Measurements from ENCODE around the gene TGFB3.

The TGFB3 gene

GRCh38 chr14:75986439-75986765 is 4.6 kb upstream of the TGFB3 start:
- no peak for DNase-seq (ENCODE audit: low read depth)

GRCh38 chr14:75985618-75986438 is 4.0 kb upstream of the TGFB3 start, which contains the start of gene IFT43:
IFT43 (plus strand) TSS chr14:75985763; CDS start chr14:75985787, 24 bp downstream.
- DNase-seq (ENCODE audit: low read depth): peak; percentile 84

GRCh38 chr14:75984674-75985073 is 2.9 kb upstream of the TGFB3 start:
- DNase-seq (ENCODE audit: low read depth): no peak

- DNase-seq (ENCODE audit: low read depth): no peak
Measured at GRCh38 chr14:75983019-75983358, 1.2 kb upstream of the TGFB3 start.

- peak; percentile 62 for DNase-seq (ENCODE audit: low read depth)
Measured at GRCh38 chr14:75982266-75983018, 647 bp upstream of the TGFB3 start.

GRCh38 chr14:75980856-75981255 is 939 bp downstream of the TGFB3 start:
- no peak for DNase-seq (ENCODE audit: low read depth)

- no peak for DNase-seq (ENCODE audit: low read depth)
Measured at GRCh38 chr14:75979648-75980565, 1.9 kb downstream of the TGFB3 start.

- DNase-seq (ENCODE audit: low read depth): no peak
Measured at GRCh38 chr14:75979071-75979571, 2.7 kb downstream of the TGFB3 start.

GRCh38 chr14:75978249-75978731 is 3.5 kb downstream of the TGFB3 start:
- no peak for DNase-seq (ENCODE audit: low read depth)

GRCh38 chr14:75977582-75977943 is 4.2 kb downstream of the TGFB3 start:
- no peak for DNase-seq (ENCODE audit: low read depth)

- DNase-seq (ENCODE audit: low read depth): no peak
Measured at GRCh38 chr14:75976826-75977581, 4.8 kb downstream of the TGFB3 start.

- DNase-seq (ENCODE audit: low read depth): no peak
Measured at GRCh38 chr14:75972801-75973421, 8.9 kb downstream of the TGFB3 start.

- DNase-seq (ENCODE audit: low read depth): no peak
Measured at GRCh38 chr14:75971509-75971908, 10.3 kb downstream of the TGFB3 start.

GRCh38 chr14:75970989-75971388 is 10.8 kb downstream of the TGFB3 start:
- no peak for DNase-seq (ENCODE audit: low read depth)

- DNase-seq (ENCODE audit: low read depth): no peak
Measured at GRCh38 chr14:75969891-75970290, 11.9 kb downstream of the TGFB3 start.

- DNase-seq (ENCODE audit: low read depth): no peak
Measured at GRCh38 chr14:75969126-75969525, 12.7 kb downstream of the TGFB3 start.

GRCh38 chr14:75968456-75968855 is 13.3 kb downstream of the TGFB3 start:
- no peak for DNase-seq (ENCODE audit: low read depth)

GRCh38 chr14:75967866-75968265 is 13.9 kb downstream of the TGFB3 start:
- DNase-seq (ENCODE audit: low read depth): no peak

- DNase-seq (ENCODE audit: low read depth): no peak
Measured at GRCh38 chr14:75961662-75962061, 20.1 kb downstream of the TGFB3 start.

- no peak for DNase-seq (ENCODE audit: low read depth)
Measured at GRCh38 chr14:75960231-75960630, 21.6 kb downstream of the TGFB3 start.

- DNase-seq (ENCODE audit: low read depth): no peak
Measured at GRCh38 chr14:75959031-75959430, 22.8 kb downstream of the TGFB3 start.

Data from activated T-helper 9 cell treated with anti-CD3 and anti-CD28 coated beads, Interleukin-2, amount 50 U/mL, for 16 hours (primary cell).